Measurements from ENCODE around the gene PARD3.

PARD3 gene

GRCh38 chr10:34426041-34426440 is 389.1 kb downstream of the PARD3 start:
- Histone ChIP-seq H3K36me3 (ENCODE audit: low read length) (no peaks in the 10 kb centered on the region), H3K4me2 (ENCODE audit: low read depth, low read length, poor library complexity, severe bottlenecking) (no peak overlapping the region), H3K9ac (ENCODE audit: low read length) (no peak overlapping the region), H4K20me1 (ENCODE audit: low read depth, low read length) (no peaks in the 10 kb centered on the region), H3K27ac (ENCODE audit: low read depth, low read length) (no peak overlapping the region), H3K4me3 (ENCODE audit: insufficient read depth, low read length, poor library complexity, severe bottlenecking) (no peak overlapping the region), H3K9me2 (replicated peaks; ENCODE audit: insufficient read depth, low read length) (no peaks in the 10 kb centered on the region), H3K79me2 (ENCODE audit: insufficient read depth, low read length) (no peaks in the 10 kb centered on the region), H3K9me3 (ENCODE audit: insufficient read depth, low read length) (no peaks in the 10 kb centered on the region), H3K27me3 (ENCODE audit: low read length) (no peaks in the 10 kb centered on the region), H2AFZ (ENCODE audit: low read depth, low read length, severe bottlenecking) (no peak overlapping the region), H3F3A (ENCODE audit: insufficient read depth) (no peaks in the 10 kb centered on the region)
- TF ChIP-seq, protein P1, sequence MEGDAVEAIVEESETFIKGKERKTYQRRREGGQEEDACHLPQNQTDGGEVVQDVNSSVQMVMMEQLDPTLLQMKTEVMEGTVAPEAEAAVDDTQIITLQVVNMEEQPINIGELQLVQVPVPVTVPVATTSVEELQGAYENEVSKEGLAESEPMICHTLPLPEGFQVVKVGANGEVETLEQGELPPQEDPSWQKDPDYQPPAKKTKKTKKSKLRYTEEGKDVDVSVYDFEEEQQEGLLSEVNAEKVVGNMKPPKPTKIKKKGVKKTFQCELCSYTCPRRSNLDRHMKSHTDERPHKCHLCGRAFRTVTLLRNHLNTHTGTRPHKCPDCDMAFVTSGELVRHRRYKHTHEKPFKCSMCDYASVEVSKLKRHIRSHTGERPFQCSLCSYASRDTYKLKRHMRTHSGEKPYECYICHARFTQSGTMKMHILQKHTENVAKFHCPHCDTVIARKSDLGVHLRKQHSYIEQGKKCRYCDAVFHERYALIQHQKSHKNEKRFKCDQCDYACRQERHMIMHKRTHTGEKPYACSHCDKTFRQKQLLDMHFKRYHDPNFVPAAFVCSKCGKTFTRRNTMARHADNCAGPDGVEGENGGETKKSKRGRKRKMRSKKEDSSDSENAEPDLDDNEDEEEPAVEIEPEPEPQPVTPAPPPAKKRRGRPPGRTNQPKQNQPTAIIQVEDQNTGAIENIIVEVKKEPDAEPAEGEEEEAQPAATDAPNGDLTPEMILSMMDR (IDR thresholded peaks at IDR 0.05; ENCODE audit: insufficient read depth, low read length, poor library complexity, severe bottlenecking), result no peak
- TF ChIP-seq EZH2phosphoT487 (conservative IDR thresholded peaks at IDR 0.05; ENCODE audit: low read length), result no peak

- no peaks in the 10 kb centered on the region for H3K36me3 ChIP-seq (ENCODE audit: low read length)
- no peak overlapping the region for H3K4me2 ChIP-seq (ENCODE audit: low read depth, low read length, poor library complexity, severe bottlenecking)
- H2AFZ ChIP-seq (ENCODE audit: low read depth, low read length, severe bottlenecking), result no peak overlapping the region
- H3K27me3 ChIP-seq (ENCODE audit: low read length), result no peaks in the 10 kb centered on the region
- H3K79me2 ChIP-seq (ENCODE audit: insufficient read depth, low read length), result no peaks in the 10 kb centered on the region
- no peaks in the 10 kb centered on the region for H3F3A ChIP-seq (ENCODE audit: insufficient read depth)
- no peaks in the 10 kb centered on the region for H4K20me1 ChIP-seq (ENCODE audit: low read depth, low read length)
- no peak overlapping the region for H3K27ac ChIP-seq (ENCODE audit: low read depth, low read length)
- TF ChIP-seq, protein P1 (IDR thresholded peaks at IDR 0.05; ENCODE audit: insufficient read depth, low read length, poor library complexity, severe bottlenecking), result no peak
- TF ChIP-seq EZH2phosphoT487 (conservative IDR thresholded peaks at IDR 0.05; ENCODE audit: low read length), result no peak
- no peak overlapping the region for H3K9ac ChIP-seq (ENCODE audit: low read length)
- no peaks in the 10 kb centered on the region for H3K9me3 ChIP-seq (ENCODE audit: insufficient read depth, low read length)
- no peak overlapping the region for H3K4me3 ChIP-seq (ENCODE audit: insufficient read depth, low read length, poor library complexity, severe bottlenecking)
- no peaks in the 10 kb centered on the region for H3K9me2 ChIP-seq (replicated peaks; ENCODE audit: insufficient read depth, low read length)
These were observed 391.1 kb downstream of the PARD3 start for GRCh38 chr10:34423673-34424625.

GRCh38 chr10:34420795-34421194 is 394.3 kb downstream of the PARD3 start:
- H3K27me3 ChIP-seq (ENCODE audit: low read length), result no peaks in the 10 kb centered on the region
- H3K27ac ChIP-seq (ENCODE audit: low read depth, low read length), result no peak overlapping the region
- H3K79me2 ChIP-seq (ENCODE audit: insufficient read depth, low read length), result no peaks in the 10 kb centered on the region
- H2AFZ ChIP-seq (ENCODE audit: low read depth, low read length, severe bottlenecking), result no peak overlapping the region
- H3K9me3 ChIP-seq (ENCODE audit: insufficient read depth, low read length), result no peaks in the 10 kb centered on the region
- no peaks in the 10 kb centered on the region for H4K20me1 ChIP-seq (ENCODE audit: low read depth, low read length)
- no peak overlapping the region for H3K4me3 ChIP-seq (ENCODE audit: insufficient read depth, low read length, poor library complexity, severe bottlenecking)
- H3K36me3 ChIP-seq (ENCODE audit: low read length), result no peaks in the 10 kb centered on the region
- H3K9ac ChIP-seq (ENCODE audit: low read length), result no peak overlapping the region
- H3K4me2 ChIP-seq (ENCODE audit: low read depth, low read length, poor library complexity, severe bottlenecking), result no peak overlapping the region
- no peaks in the 10 kb centered on the region for H3K9me2 ChIP-seq (replicated peaks; ENCODE audit: insufficient read depth, low read length)
- H3F3A ChIP-seq (ENCODE audit: insufficient read depth), result no peaks in the 10 kb centered on the region
- TF ChIP-seq, protein P1 (IDR thresholded peaks at IDR 0.05; ENCODE audit: insufficient read depth, low read length, poor library complexity, severe bottlenecking), result no peak
- no peak for TF ChIP-seq EZH2phosphoT487 (conservative IDR thresholded peaks at IDR 0.05; ENCODE audit: low read length)
